Caco-2 (cell line): ENCODE measurements around the gene REPS2. TPM values are rescaled to one million over a fixed set of nuclear protein-coding genes. Genes with fewer than 3 reads are reported as not detected.
"Not testable (repeated sequence)": the region's sequence is repeated elsewhere in the genome, so short reads cannot be mapped to it uniquely, and the experiment has no call there.

Experiments used
- BruUV-seq: library from RNA; stranded (reverse); fragments of 400-500 nt; replicated peaks from 2 replicates; lab custom pipeline; 2021; lab: Mats Ljungman, UMichigan
- CTCF ChIA-PET: fragments of 300-600 bp; sonication (Branson Sonifier 250); formaldehyde crosslinking; loops from one replicate; lab custom pipeline; 2022; ENCODE audit warnings: antibody characterized with exemption; lab: Charles Lee
- POLR2A ChIA-PET: fragments of 300-600 bp; sonication (Branson Sonifier 250); formaldehyde crosslinking; loops from one replicate; lab custom pipeline; 2022; ENCODE audit warnings: antibody characterized with exemption; lab: Charles Lee
- DNase-seq, 2 experiments: peaks; one replicate each; pipeline versions ENCODE4 v3.0.0 to v3.0.0-alpha.2; 2020 to 2022
- H3K27me3 ChIP-seq: replicated peaks from 2 replicates; pipeline ENCODE4 v1.6.0; 2011; ENCODE audit warnings: low read length; ENCODE audit not compliant: control insufficient read depth, insufficient read depth
- H3K36me3 ChIP-seq: 2 replicates; pipeline ENCODE4 v1.5.1; 2011; ENCODE audit warnings: low read length; ENCODE audit not compliant: control insufficient read depth, insufficient read depth
- H3K4me1 ChIP-seq: fragments of 250-450 bp; sonication (Bioruptor Pico); 2 replicates; pipeline ENCODE4 v1.5.1; 2020; ENCODE audit warnings: mild to moderate bottlenecking
- H3K4me3 ChIP-seq: 2 replicates; pipeline ENCODE4 v1.5.1; 2011; ENCODE audit warnings: low read depth, mild to moderate bottlenecking, control low read depth, low read length
- H3K9me3 ChIP-seq: fragments of 250-450 bp; sonication (Bioruptor Pico); 2 replicates; pipeline ENCODE4 v1.5.1; 2020; ENCODE audit warnings: mild to moderate bottlenecking, moderate library complexity
- H3K27ac Mint-ChIP-seq: one replicate; pipeline ENCODE4 v1.8.0; 2022; ENCODE audit warnings: mixed read lengths; ENCODE audit not compliant: unreplicated experiment
- H3K27me3 Mint-ChIP-seq: one replicate; pipeline ENCODE4 v1.8.0; 2022; ENCODE audit warnings: mixed read lengths; ENCODE audit not compliant: insufficient read depth, unreplicated experiment
- H3K36me3 Mint-ChIP-seq: one replicate; pipeline ENCODE4 v1.8.0; 2022; ENCODE audit warnings: mild to moderate bottlenecking, mixed read lengths; ENCODE audit not compliant: insufficient read depth, unreplicated experiment
- H3K4me1 Mint-ChIP-seq: one replicate; pipeline ENCODE4 v1.8.0; 2022; ENCODE audit warnings: low read depth, mixed read lengths; ENCODE audit not compliant: unreplicated experiment
- H3K4me3 Mint-ChIP-seq: one replicate; pipeline ENCODE4 v1.8.0; 2022; ENCODE audit warnings: mild to moderate bottlenecking, moderate library complexity, mixed read lengths; ENCODE audit not compliant: unreplicated experiment
- H3K9me3 Mint-ChIP-seq: one replicate; pipeline ENCODE4 v1.8.0; 2022; ENCODE audit warnings: mixed read lengths; ENCODE audit not compliant: unreplicated experiment
- intact Hi-C: fragments of 100-400 bp; cut with micrococcal nuclease; formaldehyde crosslinking; loops from one replicate; pipeline ENCODE4 v1.10.0; 2022; ENCODE audit not compliant: unreplicated experiment
- total RNA-seq: library from RNA; stranded (reverse); gene quantifications from 2 replicates; pipeline ENCODE4 v1.2.3, GENCODE V29; 2022
- TF ChIP-seq, protein P1 (sequence below), 2 experiments: fragments of 200-600 bp in 1 of 2; IDR thresholded peaks; 1 replicate in 1 of 2; 2 replicates in 1 of 2; pipeline versions ENCODE4 v1.5.1 to v1.8.0; 2011 to 2022; ENCODE audit warnings: antibody characterized with exemption in 1 of 2, control low read depth in 1 of 2, inconsistent platforms in 1 of 2, low read depth in 1 of 2, low read length in 1 of 2, mild to moderate bottlenecking in 1 of 2, moderate library complexity in 1 of 2; ENCODE audit not compliant: insufficient read depth in 1 of 2, severe bottlenecking in 1 of 2, unreplicated experiment in 1 of 2

Gene REPS2
- total RNA-seq, 1 experiment from 2014 or later, result 0.86 TPM

DNA sequence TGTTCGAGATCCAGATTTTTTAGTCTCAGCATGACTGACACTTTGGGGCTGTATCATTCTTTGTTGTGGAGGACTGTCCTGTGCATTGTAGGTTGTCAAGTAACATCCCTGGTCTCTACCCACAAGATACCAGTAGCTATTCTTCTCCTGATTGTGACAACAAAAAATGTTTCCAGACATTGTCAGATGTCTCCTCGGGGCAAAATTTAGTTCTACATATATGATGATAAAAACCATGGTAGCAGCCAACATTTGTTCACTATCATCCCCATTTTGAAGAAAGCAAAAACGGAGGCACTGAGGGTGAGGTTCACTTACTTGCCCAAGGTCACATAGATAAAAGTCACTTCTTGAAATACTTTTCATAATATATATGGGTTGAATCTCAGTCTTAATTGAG lies 11.3 kb downstream of the REPS2 start:
- TF ChIP-seq, protein P1, sequence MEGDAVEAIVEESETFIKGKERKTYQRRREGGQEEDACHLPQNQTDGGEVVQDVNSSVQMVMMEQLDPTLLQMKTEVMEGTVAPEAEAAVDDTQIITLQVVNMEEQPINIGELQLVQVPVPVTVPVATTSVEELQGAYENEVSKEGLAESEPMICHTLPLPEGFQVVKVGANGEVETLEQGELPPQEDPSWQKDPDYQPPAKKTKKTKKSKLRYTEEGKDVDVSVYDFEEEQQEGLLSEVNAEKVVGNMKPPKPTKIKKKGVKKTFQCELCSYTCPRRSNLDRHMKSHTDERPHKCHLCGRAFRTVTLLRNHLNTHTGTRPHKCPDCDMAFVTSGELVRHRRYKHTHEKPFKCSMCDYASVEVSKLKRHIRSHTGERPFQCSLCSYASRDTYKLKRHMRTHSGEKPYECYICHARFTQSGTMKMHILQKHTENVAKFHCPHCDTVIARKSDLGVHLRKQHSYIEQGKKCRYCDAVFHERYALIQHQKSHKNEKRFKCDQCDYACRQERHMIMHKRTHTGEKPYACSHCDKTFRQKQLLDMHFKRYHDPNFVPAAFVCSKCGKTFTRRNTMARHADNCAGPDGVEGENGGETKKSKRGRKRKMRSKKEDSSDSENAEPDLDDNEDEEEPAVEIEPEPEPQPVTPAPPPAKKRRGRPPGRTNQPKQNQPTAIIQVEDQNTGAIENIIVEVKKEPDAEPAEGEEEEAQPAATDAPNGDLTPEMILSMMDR (IDR thresholded peaks at IDR 0.05; ENCODE audit: insufficient read depth in 1 of 2, low read depth in 1 of 2, low read length in 1 of 2, severe bottlenecking in 1 of 2, unreplicated experiment in 1 of 2), result no peak
- CTCF ChIA-PET, result no interaction called here
- BruUV-seq, result no TSS peak
- intact Hi-C loops, result no loop called here
- Mint-ChIP-seq H3K27me3 (no peaks in the 10 kb centered on the region), H3K4me3 (no peak overlapping the region), H3K9me3 (no peaks in the 10 kb centered on the region), H3K27ac (no peak overlapping the region), H3K4me1 (no peaks in the 10 kb centered on the region), H3K36me3 (no peaks in the 10 kb centered on the region)
- Histone ChIP-seq H3K4me3 (no peak overlapping the region), H3K9me3 (no peaks in the 10 kb centered on the region), H3K4me1 (no peaks in the 10 kb centered on the region), H3K36me3 (no peaks in the 10 kb centered on the region), H3K27me3 (no peaks in the 10 kb centered on the region)
- no peak for DNase-seq
- POLR2A ChIA-PET, result no interaction called here

DNA sequence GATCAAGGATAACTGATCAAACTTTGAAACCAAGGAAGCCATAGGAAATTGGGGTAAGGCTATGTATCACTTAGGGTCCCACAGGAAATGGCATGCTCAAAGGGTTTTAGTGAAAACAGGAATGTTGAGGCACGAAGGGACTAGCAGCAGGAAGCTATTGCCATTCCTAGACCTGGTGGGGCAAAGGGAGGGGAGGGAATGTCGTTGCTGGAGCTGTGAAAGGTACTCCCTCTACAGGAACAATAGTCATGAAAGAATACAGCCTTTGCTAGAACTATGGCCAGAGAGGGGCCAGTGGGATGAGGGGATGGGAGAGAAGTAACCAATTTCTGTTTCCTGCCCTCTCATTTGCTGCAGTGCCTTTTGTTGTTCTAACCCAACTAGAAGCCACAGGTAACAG lies 11.9 kb downstream of the REPS2 start:
- ChIA-PET POLR2A (no interaction called here), CTCF (no interaction called here)
- H3K4me1 ChIP-seq, result no peaks in the 10 kb centered on the region
- TF ChIP-seq, protein P1 (IDR thresholded peaks at IDR 0.05; ENCODE audit: insufficient read depth in 1 of 2, low read depth in 1 of 2, low read length in 1 of 2, severe bottlenecking in 1 of 2, unreplicated experiment in 1 of 2), result no peak
- intact Hi-C loops, result no loop called here
- no peaks in the 10 kb centered on the region for H3K36me3 Mint-ChIP-seq
- H3K36me3 ChIP-seq, result no peaks in the 10 kb centered on the region
- H3K27me3 ChIP-seq, result no peaks in the 10 kb centered on the region
- BruUV-seq, result no TSS peak
- no peaks in the 10 kb centered on the region for H3K4me1 Mint-ChIP-seq
- no peaks in the 10 kb centered on the region for H3K9me3 ChIP-seq
- no peaks in the 10 kb centered on the region for H3K9me3 Mint-ChIP-seq
- H3K27ac Mint-ChIP-seq, result no peak overlapping the region
- no peak overlapping the region for H3K4me3 ChIP-seq
- H3K4me3 Mint-ChIP-seq, result no peak overlapping the region
- H3K27me3 Mint-ChIP-seq, result no peaks in the 10 kb centered on the region
- DNase-seq, result no peak

DNA sequence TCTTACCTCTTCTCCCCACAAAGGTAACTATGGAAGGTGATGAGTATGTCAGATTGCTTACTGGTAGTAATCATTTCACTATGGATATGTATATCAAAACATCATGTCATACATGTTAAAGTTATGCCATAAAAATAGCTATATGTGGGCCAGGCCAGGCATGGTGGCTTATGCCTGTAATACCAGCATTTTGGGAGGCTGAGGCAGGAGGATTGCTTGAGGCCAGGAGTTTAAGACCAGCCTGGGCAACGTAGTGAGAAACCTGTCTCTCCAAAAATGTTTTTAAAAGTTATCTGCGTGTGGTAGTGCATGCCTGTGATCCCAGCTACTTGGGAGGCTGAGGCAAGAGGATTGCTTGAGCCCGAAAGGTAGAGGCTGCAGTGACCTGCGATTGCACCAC lies 16.2 kb downstream of the REPS2 start:
- intact Hi-C loops, H3K36me3 Mint-ChIP-seq, POLR2A ChIA-PET, H3K36me3 ChIP-seq, H3K4me1 Mint-ChIP-seq, H3K27me3 ChIP-seq, BruUV-seq, H3K9me3 Mint-ChIP-seq, CTCF ChIA-PET, DNase-seq, H3K4me3 ChIP-seq, H3K9me3 ChIP-seq, H3K4me1 ChIP-seq, H3K4me3 Mint-ChIP-seq, H3K27me3 Mint-ChIP-seq, H3K27ac Mint-ChIP-seq: not testable (repeated sequence)

GRCh38 chrX:16963216-16963615 lies 16.8 kb downstream of the REPS2 start:
- CTCF ChIA-PET, result no interaction called here
- POLR2A ChIA-PET, result no interaction called here
- Mint-ChIP-seq H3K27me3 (no peaks in the 10 kb centered on the region), H3K4me3 (no peak overlapping the region), H3K27ac (no peak overlapping the region), H3K9me3 (no peaks in the 10 kb centered on the region), H3K4me1 (no peaks in the 10 kb centered on the region), H3K36me3 (no peaks in the 10 kb centered on the region)
- TF ChIP-seq, protein P1 (IDR thresholded peaks at IDR 0.05; ENCODE audit: insufficient read depth in 1 of 2, low read depth in 1 of 2, low read length in 1 of 2, severe bottlenecking in 1 of 2, unreplicated experiment in 1 of 2), result no peak
- Histone ChIP-seq H3K27me3 (no peaks in the 10 kb centered on the region), H3K4me3 (no peak overlapping the region), H3K9me3 (no peaks in the 10 kb centered on the region), H3K36me3 (no peaks in the 10 kb centered on the region), H3K4me1 (no peaks in the 10 kb centered on the region)
- DNase-seq, result no peak
- intact Hi-C loops, result no loop called here
- no TSS peak for BruUV-seq

DNA sequence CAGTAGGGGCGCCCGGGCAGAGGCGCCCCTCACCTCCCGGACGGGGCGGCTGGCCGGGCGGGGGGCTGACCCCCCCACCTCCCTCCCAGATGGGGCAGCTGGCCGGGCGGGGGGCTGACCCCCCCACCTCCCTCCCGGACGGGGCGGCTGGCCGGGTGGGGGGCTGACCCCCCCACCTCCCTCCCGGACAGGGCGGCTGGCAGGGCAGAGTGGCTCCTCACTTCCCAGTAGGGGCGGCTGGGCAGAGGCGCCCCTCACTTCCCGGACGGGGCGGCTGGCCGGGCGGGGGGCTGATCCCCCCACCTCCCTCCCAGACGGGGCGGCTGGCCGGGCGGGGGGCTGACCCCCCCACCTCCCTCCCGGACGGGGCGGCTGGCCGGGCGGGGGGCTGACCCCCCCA lies 18.5 kb downstream of the REPS2 start:
- H3K27ac Mint-ChIP-seq, H3K36me3 Mint-ChIP-seq, DNase-seq, BruUV-seq, CTCF ChIA-PET, H3K4me1 Mint-ChIP-seq, intact Hi-C loops, H3K9me3 Mint-ChIP-seq, H3K4me3 Mint-ChIP-seq, H3K4me3 ChIP-seq, H3K36me3 ChIP-seq, H3K9me3 ChIP-seq, H3K4me1 ChIP-seq, H3K27me3 ChIP-seq, H3K27me3 Mint-ChIP-seq, POLR2A ChIA-PET: not testable (repeated sequence)
